Spleen (tissue), 11 donors: ENCODE results near the gene VSIG1. TPM values are rescaled to one million over a fixed set of nuclear protein-coding genes. Genes with fewer than 3 reads are reported as not detected.

Source experiments
- DNase-seq: peaks from one replicate; pipeline ENCODE4 v3.0.0-alpha.2; 2020
- H3K27ac ChIP-seq, 8 donors: fragments of 200-600 bp; sonication (generic) in 7 of 8; 1 replicate in 4 of 8; 2 replicates in 4 of 8; pipeline versions ENCODE4 v1.5.0 to v1.8.0; 2016 to 2021; ENCODE audit warnings: inconsistent platforms in 4 of 8, mild to moderate bottlenecking in 4 of 8, moderate library complexity in 1 of 8
- H3K27me3 ChIP-seq, 7 donors: fragments of 200-600 bp; sonication (generic) in 6 of 7; replicated peaks in 1 of 7; 1 replicate in 4 of 7; 2 replicates in 3 of 7; pipeline versions ENCODE4 v1.5.0 to v1.8.0; 2016 to 2021; ENCODE audit warnings: inconsistent platforms in 3 of 7, mild to moderate bottlenecking in 1 of 7
- H3K36me3 ChIP-seq, 6 donors: fragments of 200-600 bp; sonication (generic) in 5 of 6; 1 replicate in 4 of 6; 2 replicates in 2 of 6; pipeline versions ENCODE4 v1.5.0 to v1.8.0; 2016 to 2021; ENCODE audit warnings: inconsistent platforms in 2 of 6
- H3K4me1 ChIP-seq, 6 donors: fragments of 200-600 bp; sonication (generic) in 5 of 6; 1 replicate in 3 of 6; 2 replicates in 3 of 6; pipeline versions ENCODE4 v1.5.0 to v1.8.0; 2016 to 2021; ENCODE audit warnings: inconsistent platforms in 3 of 6
- H3K4me3 ChIP-seq, 8 donors: fragments of 200-600 bp; sonication (generic) in 7 of 8; 1 replicate in 4 of 8; 2 replicates in 4 of 8; pipeline versions ENCODE4 v1.5.0 to v1.8.0; 2016 to 2021; ENCODE audit warnings: inconsistent platforms in 4 of 8, mild to moderate bottlenecking in 4 of 8, moderate library complexity in 2 of 8
- H3K9me3 ChIP-seq, 8 donors: fragments of 200-600 bp; sonication (generic) in 7 of 8; 1 replicate in 4 of 8; 2 replicates in 4 of 8; pipeline versions ENCODE4 v1.5.0 to v1.8.0; 2016 to 2021; ENCODE audit warnings: inconsistent platforms in 4 of 8
- POLR2A ChIP-seq, 3 donors: fragments of 450-650 bp; IDR thresholded peaks; one replicate each; pipeline ENCODE4 v1.5.1; 2017; ENCODE audit warnings: antibody characterized with exemption in 3 of 3, mild to moderate bottlenecking in 1 of 3
- POLR2AphosphoS5 ChIP-seq, 3 donors: sonication (generic); formaldehyde crosslinking; IDR thresholded peaks; one replicate each; pipeline ENCODE4 v1.5.1; 2017; ENCODE audit warnings: antibody characterized with exemption in 3 of 3
- WGBS, 5 donors: extraction: QIAGEN DNeasy Blood & Tissue Kit in 3 of 5; methylation state at CpG; one replicate each; pipeline versions ENCODE4 v1.1.5 to v1.1.7; 2013 to 2018; 5-methylcytosine and 5-hydroxymethylcytosine counted together
- intact Hi-C: fragments of 100-400 bp; cut with DNase I; formaldehyde crosslinking; loops from one replicate; pipeline ENCODE4 v1.15.0; 2023; ENCODE audit warnings: low total_unique reads
- polyA plus RNA-seq, 3 donors: library from polyadenylated mRNA; stranded (reverse); fragments of 200-250 nt; gene quantifications; one replicate each; pipeline ENCODE4 v1.2.1, GENCODE V29; 2013
- total RNA-seq, 7 donors: library from RNA; depleted of rRNA in 3 of 7; stranded (reverse); fragments of >200 nt in 3 of 7; fragmentation: NEBNext Ultra II Directional in 4 of 7; extraction: Animal tissue kit (Norgen Biotek cat#: 25700) in 4 of 7; gene quantifications; one replicate each; pipeline versions ENCODE4 v1.1.0 to v1.2.1, GENCODE V29; 2016 to 2021
- TF ChIP-seq, protein P1 (sequence below), 11 experiments: fragments of 200-600 bp in 7 of 11; fragments of 450-650 bp in 4 of 11; sonication (generic) in 4 of 11; IDR thresholded peaks in 8 of 11; conservative IDR thresholded peaks in 3 of 11; 1 replicate in 7 of 11; 2 replicates in 4 of 11; pipeline versions ENCODE4 v1.4.0 to v1.8.0; 2016 to 2021; ENCODE audit warnings: antibody characterized with exemption in 11 of 11, inconsistent platforms in 4 of 11, mild to moderate bottlenecking in 1 of 11
- donor health status: healthy with polysubstance abuse.
- donor health status: DM: no; HTN: no; CAD: no; lungs with moderate emphysema.
- donor health status: DM: no; HTN: no; CAD: no.
- donor health status: Bipolar disorder and iron deficiency.
- donor health status: healthy.
- donor health status: DM: no; HTN: no; CAD: no.
- donor health status: DM: yes; HTN: yes; CAD: no.

Gene VSIG1
- total and polyA plus RNA-seq, 10 donors, result 0.11 to 1.4 (median 0.64) TPM

DNA sequence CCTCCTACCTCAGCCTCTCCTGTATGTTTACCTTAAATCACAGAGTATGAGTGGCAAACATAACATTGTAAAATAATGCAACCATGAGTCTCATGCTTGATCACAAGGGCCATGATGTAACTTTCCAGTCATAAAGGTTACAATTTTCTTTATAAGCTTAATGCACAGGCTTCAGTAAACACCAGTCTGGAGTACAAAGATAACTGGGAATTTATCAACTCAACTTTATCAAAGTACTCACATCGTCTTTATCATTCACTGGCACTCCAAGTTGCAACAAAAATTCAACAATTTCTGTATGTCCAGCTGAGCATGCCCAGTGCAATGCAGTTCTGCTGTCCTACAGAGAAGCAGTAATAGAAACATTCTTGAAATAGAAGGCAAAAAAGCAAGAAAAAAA lies 43.6 kb downstream of the VSIG1 start:
- 70 to 98% (median 88%) methylated on average over 1 of the region's 1 CpG for WGBS, 5 donors
- Histone ChIP-seq H3K4me1 (peaks cover 0 to 37% (median 19%) of the 10 kb centered on the region in 6 donors), H3K9me3 (no peaks in the 10 kb centered on the region), H3K27me3 (peaks cover 0 to 2% (median 0%) of the 10 kb centered on the region in 7 donors), H3K4me3 (no peak overlapping the region), H3K27ac (no peak overlapping the region), H3K36me3 (peaks cover 0 to 47% (median 15%) of the 10 kb centered on the region in 6 donors)
- no peak for DNase-seq
- intact Hi-C loops, result no loop called here
- TF ChIP-seq, protein P1, sequence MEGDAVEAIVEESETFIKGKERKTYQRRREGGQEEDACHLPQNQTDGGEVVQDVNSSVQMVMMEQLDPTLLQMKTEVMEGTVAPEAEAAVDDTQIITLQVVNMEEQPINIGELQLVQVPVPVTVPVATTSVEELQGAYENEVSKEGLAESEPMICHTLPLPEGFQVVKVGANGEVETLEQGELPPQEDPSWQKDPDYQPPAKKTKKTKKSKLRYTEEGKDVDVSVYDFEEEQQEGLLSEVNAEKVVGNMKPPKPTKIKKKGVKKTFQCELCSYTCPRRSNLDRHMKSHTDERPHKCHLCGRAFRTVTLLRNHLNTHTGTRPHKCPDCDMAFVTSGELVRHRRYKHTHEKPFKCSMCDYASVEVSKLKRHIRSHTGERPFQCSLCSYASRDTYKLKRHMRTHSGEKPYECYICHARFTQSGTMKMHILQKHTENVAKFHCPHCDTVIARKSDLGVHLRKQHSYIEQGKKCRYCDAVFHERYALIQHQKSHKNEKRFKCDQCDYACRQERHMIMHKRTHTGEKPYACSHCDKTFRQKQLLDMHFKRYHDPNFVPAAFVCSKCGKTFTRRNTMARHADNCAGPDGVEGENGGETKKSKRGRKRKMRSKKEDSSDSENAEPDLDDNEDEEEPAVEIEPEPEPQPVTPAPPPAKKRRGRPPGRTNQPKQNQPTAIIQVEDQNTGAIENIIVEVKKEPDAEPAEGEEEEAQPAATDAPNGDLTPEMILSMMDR (IDR thresholded peaks at IDR 0.05 in 8 of 11, conservative IDR thresholded peaks at IDR 0.05 in 3 of 11), result no peak
- TF ChIP-seq POLR2A (IDR thresholded peaks at IDR 0.05), result no peak
- TF ChIP-seq POLR2AphosphoS5 (IDR thresholded peaks at IDR 0.05), result no peak

DNA sequence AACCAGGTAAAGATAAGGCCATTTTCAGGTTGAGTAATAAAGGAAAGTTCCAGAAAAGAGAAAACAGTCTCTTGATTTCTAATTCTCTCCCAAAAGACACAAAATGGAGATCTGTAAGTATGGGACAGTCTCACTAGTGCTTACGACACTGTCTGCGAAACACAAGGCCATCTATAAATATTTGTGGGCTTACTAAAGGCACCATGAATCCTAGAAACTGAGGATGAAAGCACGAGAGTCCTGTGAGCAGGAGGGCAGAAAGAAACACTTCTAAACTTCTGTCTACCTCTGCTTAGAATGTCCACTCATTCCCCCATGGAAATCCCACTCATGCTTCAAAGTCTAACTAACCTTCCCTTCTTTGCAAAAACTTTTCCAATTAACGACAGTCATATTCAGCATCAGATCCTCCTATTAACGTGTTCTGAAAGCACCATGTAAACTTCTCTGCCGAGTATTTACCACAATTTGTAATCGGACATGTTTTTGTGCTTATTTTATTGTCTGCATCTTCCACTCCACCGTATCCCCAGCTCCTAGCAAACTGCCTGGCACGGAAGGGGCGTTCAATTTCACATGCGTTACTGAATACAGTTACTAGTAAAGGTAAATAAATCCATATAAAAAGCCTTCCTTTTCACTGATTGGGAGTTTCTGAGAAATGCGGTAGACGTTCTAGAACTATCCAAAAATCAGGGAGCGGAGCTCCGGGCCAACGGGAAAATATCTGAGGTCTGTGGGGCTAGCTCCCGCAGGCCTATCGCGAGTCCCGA lies 45.8 kb downstream of the VSIG1 start:
- H3K4me1 ChIP-seq, result peaks cover 0 to 37% (median 19%) of the 10 kb centered on the region in 6 donors
- H3K27me3 ChIP-seq, result peaks cover 0 to 2% (median 0%) of the 10 kb centered on the region in 7 donors
- TF ChIP-seq, protein P1 (IDR thresholded peaks at IDR 0.05 in 8 of 11, conservative IDR thresholded peaks at IDR 0.05 in 3 of 11), result no peak
- no peak for TF ChIP-seq POLR2AphosphoS5 (IDR thresholded peaks at IDR 0.05)
- TF ChIP-seq POLR2A (IDR thresholded peaks at IDR 0.05), result no peak
- peaks cover 0 to 28% (median 9%) of the 10 kb centered on the region in 6 donors for H3K36me3 ChIP-seq
- WGBS, 5 donors, result 1 to 41% (median 9%) methylated on average over 16 to 20 of the region's 20 CpGs
- intact Hi-C loops, result no loop called here
- H3K27ac ChIP-seq, result peak overlapping the region; percentile 74 to 91 (median 88)
- no peak for DNase-seq
- no peaks in the 10 kb centered on the region for H3K9me3 ChIP-seq
- peak overlapping the region; percentile 45 to 81 (median 54) for H3K4me3 ChIP-seq

DNA sequence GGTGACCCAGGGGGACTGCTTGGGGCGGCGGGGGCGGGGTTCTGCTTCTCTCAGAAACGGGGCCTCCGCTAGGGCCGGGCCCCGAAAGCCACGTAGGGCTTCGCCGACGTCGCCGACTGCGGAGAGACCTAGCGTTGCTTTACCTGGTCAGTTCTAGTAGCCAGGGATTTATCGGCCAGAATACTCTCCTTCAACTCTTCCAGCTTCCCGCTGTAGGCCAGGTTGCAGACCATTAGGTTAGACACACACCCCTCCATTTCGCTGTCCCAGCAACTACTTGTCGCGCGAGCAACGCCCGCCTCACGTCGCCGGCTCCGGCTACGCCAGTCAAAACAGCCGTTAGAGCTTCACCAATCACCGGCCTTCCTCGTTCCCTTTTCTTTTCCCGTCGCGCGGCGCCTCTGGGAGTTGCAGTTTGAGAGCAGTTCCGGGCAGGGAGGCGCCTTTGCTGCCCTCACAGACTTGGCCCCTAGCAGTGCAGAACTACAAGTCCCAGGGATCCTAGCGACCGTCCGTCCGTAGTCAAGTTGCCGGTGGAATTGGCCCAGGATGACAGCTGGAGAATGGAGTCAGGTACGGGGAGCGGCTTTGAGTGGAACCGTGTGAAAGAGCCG lies 46.5 kb downstream of the VSIG1 start, which contains the start of the genes ATG4A and PSMD10:
Gene ATG4A, plus strand, starts transcription at position 515 of the 614 bp plus-strand sequence. Its CDS starts 49 bp downstream, at position 564.
Gene PSMD10, minus strand, starts transcription at position 279 of the 614 bp plus-strand sequence. Its CDS starts 22 bp downstream, at position 257.
- Histone ChIP-seq H3K4me1 (peaks cover 0 to 37% (median 19%) of the 10 kb centered on the region in 6 donors), H3K9me3 (no peaks in the 10 kb centered on the region), H3K27ac (peak within 1 kb of the TSS; percentile 74 to 91 (median 88)), H3K36me3 (peaks cover 0 to 21% (median 6%) of the 10 kb centered on the region in 6 donors), H3K4me3 (peak within 1 kb of the TSS; percentile 45 to 81 (median 54)), H3K27me3 (no peaks in the 10 kb centered on the region)
- 0 to 44% (median 1%) methylated on average over 20 to 47 of the region's 47 CpGs for WGBS, 5 donors
- intact Hi-C loops, result no loop called here
- DNase-seq, result peak; percentile 96
- TF ChIP-seq, protein P1 (IDR thresholded peaks at IDR 0.05 in 8 of 11, conservative IDR thresholded peaks at IDR 0.05 in 3 of 11), result peak in 5 of 11 experiments; percentile 19 to 58 (median 50)
- TF ChIP-seq POLR2A (IDR thresholded peaks at IDR 0.05) (peak in 1 of 3 donors; percentile 27), POLR2AphosphoS5 (IDR thresholded peaks at IDR 0.05) (peak; percentile 87 to 91 (median 89))
